ENCODE results near the gene PLB1.
"Not testable (repeated sequence)": the region's sequence is repeated elsewhere in the genome, so short reads cannot be mapped to it uniquely, and the experiment has no call there.

The PLB1 gene

DNA sequence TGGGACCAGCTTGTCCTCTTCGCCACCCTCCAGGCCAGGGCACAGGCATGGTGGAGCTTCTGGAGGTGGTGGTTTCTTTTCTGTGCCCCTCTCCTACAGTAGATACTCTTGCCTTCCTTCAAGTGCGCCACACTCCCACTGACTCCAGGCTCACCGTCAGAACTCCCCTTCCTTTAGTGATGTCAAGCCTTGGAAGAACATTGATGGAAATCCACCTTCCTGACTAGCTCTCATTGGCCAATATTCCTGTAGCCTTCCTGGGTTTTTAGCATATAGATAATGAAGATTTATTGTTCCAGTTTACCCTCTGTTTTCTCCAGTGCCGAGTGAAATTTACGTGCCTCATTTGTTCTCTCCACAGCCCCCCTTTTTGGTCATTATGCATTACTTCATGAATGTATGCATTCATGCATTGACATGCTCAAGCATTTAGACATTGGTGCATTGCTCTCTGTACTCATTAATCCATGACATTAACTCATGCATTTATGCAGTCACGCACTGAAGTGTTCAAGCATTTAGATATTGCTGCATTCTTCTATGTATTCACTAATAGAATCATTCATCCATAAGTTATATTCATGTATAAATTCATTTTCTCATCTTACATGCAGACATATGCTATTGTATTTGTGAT, 37.3 kb downstream of the PLB1 start:
- no peak for DNase-seq (ENCODE audit: low read depth)

- DNase-seq (ENCODE audit: low read depth), result no peak
Observed at GRCh38 chr2:28534817-28535216, 39.0 kb downstream of the PLB1 start.

DNA sequence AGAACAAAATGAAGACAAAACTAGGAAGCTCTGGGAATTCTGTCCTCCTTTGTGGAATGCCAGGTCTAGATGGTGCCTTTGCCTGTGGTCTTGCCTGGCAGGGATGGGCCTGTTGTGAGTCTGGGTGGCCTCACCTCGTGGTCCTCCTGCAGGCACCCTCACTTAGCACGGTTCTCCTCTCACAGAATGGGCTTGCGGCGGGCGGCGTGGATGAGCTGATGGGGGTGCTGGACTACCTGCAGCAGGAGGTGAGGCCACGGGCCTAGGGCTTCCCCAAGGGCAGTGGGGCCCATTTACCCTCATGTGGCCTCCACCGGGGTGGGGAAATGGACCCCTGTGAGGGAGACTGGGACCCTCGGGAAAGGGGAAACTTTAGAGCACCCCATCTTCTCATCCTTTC, 42.3 kb downstream of the PLB1 start:
- DNase-seq (ENCODE audit: low read depth), result no peak

GRCh38 chr2:28538652-28539051, 42.8 kb downstream of the PLB1 start:
- DNase-seq (ENCODE audit: low read depth), result no peak

- no peak for DNase-seq (ENCODE audit: low read depth)
Observed at GRCh38 chr2:28539118-28539541, 43.3 kb downstream of the PLB1 start.

GRCh38 chr2:28543316-28544035, 47.6 kb downstream of the PLB1 start:
- DNase-seq (ENCODE audit: low read depth), result no peak

DNA sequence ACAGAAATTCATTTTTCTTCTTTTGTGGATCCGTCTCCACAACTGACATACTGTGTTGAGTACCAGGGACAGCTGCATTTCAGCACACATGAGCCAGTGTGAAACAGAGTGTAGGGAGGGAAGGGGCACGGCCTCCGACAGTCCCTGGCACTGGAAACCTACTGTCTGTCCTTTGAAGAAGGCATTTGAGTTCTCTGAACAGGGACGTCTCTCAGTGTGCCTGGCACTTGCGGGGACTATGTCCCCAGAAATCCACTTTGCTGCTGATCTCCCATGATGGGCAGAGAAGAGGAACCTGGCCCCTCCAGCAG, 48.1 kb downstream of the PLB1 start:
- DNase-seq (ENCODE audit: low read depth), result no peak

DNA sequence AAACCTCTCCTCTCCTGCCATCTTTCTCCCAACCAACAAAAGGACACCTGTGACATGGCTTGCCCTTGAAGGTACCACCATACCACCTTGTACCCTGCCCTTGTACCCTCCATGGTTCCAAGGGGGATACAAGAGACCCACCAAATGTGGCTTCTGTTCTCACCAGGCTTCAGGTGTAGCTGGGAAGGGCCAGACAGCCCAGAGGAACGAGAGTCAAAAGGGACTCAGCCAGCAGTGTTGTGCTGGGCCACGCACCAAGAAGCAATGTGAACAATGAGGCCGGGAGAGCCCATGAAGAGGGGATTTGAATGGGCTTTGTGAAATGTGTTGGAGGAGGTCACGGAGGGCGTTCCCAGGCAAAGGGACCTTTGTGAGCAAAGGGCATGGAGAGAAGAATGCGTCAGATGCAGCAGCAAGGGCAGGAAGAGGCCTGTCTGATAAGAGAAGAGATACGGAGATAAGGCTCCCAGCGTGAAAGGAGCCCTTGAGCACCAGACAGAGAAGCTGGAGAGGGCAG, 48.6 kb downstream of the PLB1 start:
- DNase-seq (ENCODE audit: low read depth), result no peak

- no peak for DNase-seq (ENCODE audit: low read depth)
Observed at GRCh38 chr2:28544922-28545589, 49.2 kb downstream of the PLB1 start.

DNA sequence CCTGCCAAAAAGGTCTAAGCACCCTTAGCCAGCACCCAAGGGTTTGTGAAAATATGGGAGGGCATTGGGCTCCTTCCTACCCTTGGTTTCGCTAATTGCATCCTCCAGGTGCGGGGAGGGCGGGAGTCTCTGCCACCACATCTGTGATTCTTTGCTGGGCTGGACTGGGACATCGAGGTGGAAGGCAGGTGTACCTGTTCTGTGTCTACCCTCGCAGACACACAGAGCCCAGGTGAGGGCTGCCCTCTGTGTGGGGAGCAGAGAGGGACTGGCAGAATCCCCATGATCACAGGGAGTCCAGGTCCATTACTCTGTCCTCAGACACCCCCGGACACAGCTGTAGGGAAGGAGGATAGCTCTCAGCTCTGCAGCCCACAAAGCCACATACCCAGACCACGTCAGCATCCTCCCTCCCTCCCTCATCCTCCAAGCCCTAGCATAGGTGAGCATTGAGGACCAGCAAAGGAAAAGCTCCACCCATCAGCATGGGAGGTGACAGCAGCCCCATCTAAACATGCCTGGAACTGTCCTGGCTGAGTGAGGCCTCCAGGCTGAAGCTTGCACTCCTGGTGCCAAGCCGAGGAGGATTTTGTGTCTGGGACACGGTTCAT, 49.8 kb downstream of the PLB1 start:
- DNase-seq (ENCODE audit: low read depth), result no peak

DNA sequence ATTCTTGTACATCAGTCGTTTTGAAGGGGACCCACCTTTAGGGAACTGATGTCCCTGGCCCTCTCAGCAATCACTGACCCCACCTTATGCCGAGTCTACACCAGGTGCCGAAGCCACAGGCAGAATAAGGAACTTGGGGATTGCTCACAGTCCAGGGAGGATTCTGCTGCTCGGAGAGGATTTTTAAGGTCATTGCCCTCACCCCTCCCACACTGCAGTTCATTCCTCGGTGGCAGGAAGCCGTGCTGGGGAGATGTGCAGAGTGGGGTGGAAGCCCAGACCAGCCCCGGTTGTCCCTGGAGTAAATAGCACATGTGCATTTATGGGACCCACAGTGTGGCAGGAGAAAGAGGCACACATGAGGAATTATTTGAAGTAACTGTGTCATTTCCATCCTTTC, 50.4 kb downstream of the PLB1 start:
- no peak for DNase-seq (ENCODE audit: low read depth)

DNA sequence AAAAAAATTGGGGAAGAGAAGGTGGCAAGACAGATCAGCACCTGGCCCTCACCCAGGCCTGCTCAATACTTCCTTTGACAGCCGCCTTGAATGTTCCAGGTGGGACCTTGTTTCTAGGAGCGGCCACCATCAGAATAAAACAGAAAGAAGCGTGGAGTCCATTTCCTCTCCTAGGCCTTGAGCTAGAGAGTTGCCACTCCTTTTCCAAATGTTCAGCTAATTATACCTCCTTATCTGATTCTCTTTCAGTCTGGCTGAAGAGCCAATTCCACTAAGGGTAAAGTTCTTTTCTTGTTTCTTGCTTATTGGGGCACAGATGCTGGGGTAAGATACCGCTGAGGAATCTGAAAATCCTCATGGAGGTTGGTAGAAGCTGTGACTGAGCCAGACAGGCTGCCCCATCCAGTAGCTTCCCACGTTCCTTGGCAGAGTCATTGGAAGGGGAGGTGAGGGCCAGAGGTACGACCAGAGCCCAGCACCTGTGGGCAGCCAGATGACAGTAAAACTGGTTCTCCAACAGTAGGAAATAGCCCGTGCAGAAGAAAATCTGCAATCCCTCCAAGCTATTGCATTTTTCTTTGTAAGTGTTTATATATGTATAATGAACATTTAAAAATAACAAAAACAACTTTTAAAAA, 51.5 kb downstream of the PLB1 start:
- DNase-seq (ENCODE audit: low read depth), result no peak

DNA sequence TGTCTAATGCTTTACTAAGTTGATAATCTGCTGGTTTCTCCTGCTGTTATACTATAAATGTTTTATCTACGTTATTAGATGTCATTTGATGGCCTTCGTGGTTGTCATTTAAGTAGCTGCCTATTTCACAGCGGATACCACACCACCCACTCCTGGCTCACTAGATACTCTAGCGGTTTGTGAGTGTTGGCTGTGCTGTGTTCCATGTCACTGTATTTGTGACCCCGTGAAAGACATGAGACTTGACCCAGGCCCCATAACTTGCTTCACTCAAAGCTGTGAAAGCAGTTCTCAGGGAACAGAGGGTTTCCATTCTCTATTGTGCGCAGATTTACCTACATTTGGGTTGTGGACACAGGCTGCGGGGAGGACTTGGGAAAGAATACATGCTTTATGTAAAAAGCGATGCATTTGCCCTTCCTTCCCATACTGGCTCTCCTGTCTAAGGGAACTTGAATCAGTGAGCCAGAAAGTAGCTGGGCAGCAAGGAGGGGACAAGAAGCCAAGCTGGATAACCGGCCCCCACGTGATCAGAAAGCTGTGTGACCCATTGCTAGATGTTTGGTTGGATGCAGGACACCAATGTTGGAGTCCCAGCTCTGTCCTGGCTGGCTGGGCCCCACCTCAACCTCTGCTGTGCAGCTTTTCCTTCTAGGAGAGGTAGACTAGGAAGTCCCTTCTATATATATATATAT, 52.2 kb downstream of the PLB1 start:
- DNase-seq (ENCODE audit: low read depth), result no peak

- not testable (repeated sequence) for DNase-seq (ENCODE audit: low read depth)
Observed at GRCh38 chr2:28550345-28550744, 54.5 kb downstream of the PLB1 start.

DNA sequence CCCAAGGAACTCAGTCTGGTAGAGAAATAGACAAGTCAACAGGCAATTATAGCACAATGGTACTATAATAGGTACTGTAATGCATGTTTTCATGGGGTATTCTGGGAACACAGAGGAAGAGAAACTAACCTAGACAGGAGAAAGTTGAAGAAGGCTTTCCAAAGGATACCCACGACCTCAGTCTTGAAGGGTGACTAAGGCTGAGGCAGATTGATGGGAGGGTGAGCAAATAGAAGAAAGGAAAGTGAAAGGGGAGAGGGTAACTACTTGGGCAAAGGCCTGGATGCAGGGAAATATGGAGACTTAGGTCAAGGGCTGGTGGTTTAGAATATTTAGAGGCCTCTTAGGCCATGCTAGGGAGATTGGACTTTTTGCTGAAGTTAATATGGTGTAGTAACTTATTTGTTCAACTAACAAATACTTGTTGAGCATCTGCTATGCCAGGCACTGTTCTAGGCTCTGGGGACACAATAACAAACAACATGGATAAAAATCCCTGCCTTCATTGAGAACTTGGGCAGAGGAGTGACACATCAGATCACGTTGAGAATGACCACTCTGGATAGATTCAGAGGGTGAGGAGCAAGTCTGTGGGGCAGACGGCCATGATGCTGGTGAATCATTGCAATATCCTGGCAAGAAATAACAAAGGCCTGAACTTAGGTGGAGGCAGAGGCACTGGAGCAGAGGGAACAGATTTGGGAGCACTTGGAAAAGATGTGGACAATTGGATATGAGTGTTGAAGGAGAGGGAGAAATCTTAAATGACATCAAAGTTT, 56.4 kb downstream of the PLB1 start:
- DNase-seq (ENCODE audit: low read depth), result no peak

DNA sequence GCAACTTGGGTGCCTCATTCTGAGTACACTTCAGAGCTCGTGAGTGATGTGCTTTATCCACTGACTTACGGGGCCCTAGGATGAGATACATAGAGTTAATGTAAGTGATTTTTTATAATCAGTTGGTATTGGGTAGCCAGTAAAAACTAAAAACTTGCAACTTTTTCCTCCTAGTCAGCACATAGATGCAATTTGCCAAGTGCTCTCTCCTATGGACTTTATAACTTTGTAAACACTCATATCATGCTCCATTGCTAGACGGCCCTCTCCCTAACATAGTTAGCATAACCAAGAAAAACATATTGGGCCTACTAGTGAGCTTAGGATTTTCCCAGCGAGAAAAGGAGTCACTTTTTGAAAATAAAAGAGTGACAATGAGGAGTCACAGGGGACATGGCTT, 60.4 kb downstream of the PLB1 start:
- no peak for DNase-seq (ENCODE audit: low read depth)

- no peak for DNase-seq (ENCODE audit: low read depth)
Observed at GRCh38 chr2:28557389-28558131, 61.7 kb downstream of the PLB1 start.

- no peak for DNase-seq (ENCODE audit: low read depth)
Observed at GRCh38 chr2:28558158-28558820, 62.4 kb downstream of the PLB1 start.

- no peak for DNase-seq (ENCODE audit: low read depth)
Observed at GRCh38 chr2:28558918-28559317, 63.1 kb downstream of the PLB1 start.

GRCh38 chr2:28563869-28564268, 68.0 kb downstream of the PLB1 start:
- DNase-seq (ENCODE audit: low read depth), result no peak

All from T follicular helper cell (primary cell).